IMR-90 (cell line): ENCODE measurements around the gene RND3. TPM values are rescaled to one million over a fixed set of nuclear protein-coding genes. Genes with fewer than 3 reads are reported as not detected.

Experiments used
- ATAC-seq: fragments of 200-7000 bp; cut with Tn5 transposase; 2 replicates; pipeline ENCODE4 v1.9.1; 2020; ENCODE audit warnings: low read depth, mild to moderate bottlenecking, moderate library complexity
- BruUV-seq: library from RNA; stranded (reverse); fragments of 400-500 nt; replicated peaks from 2 replicates; lab custom pipeline; 2021; lab: Mats Ljungman, UMichigan
- CTCF ChIA-PET: fragments of 300-600 bp; formaldehyde crosslinking; extraction: SDS; loops from one replicate; lab custom pipeline; 2021; ENCODE audit warnings: antibody characterized with exemption; lab: Yijun Ruan, JAX
- POLR2A ChIA-PET: fragments of 300-600 bp; sonication (Branson Sonifier 250); formaldehyde crosslinking; loops from one replicate; lab custom pipeline; 2022; ENCODE audit warnings: antibody characterized with exemption; ENCODE audit not compliant: unreplicated experiment; lab: Charles Lee
- DNase-seq: peaks from one replicate; pipeline ENCODE4 v3.0.0; 2013
- H2AFZ ChIP-seq: replicated peaks from 2 replicates; pipeline ENCODE3; 2013; ENCODE audit warnings: low read length, mild to moderate bottlenecking; ENCODE audit not compliant: poor library complexity
- H2AK5ac ChIP-seq: 2 replicates; pipeline ENCODE4 v1.6.1; 2013; ENCODE audit warnings: low read depth, low read length, inconsistent platforms
- H2AK9ac ChIP-seq: replicated peaks from 2 replicates; pipeline ENCODE3; 2013; ENCODE audit warnings: mild to moderate bottlenecking, low read depth, low read length, moderate library complexity; ENCODE audit not compliant: poor library complexity
- H2BK120ac ChIP-seq: 2 replicates; pipeline ENCODE4 v1.6.1; 2013; ENCODE audit warnings: low read depth, low read length, inconsistent platforms
- H2BK15ac ChIP-seq: 3 replicates; pipeline ENCODE4 v1.6.1; 2013; ENCODE audit warnings: low read depth, low read length, inconsistent platforms
- H2BK20ac ChIP-seq: 2 replicates; pipeline ENCODE4 v1.6.1; 2013; ENCODE audit warnings: low read depth, mild to moderate bottlenecking, inconsistent platforms, low read length, moderate library complexity
- H2BK5ac ChIP-seq: 2 replicates; pipeline ENCODE4 v1.6.1; 2013; ENCODE audit warnings: mild to moderate bottlenecking, low read depth, low read length, inconsistent platforms; ENCODE audit not compliant: poor library complexity, severe bottlenecking
- H3K14ac ChIP-seq: replicated peaks from 2 replicates; pipeline ENCODE4 v1.6.1; 2013; ENCODE audit warnings: low read depth, low read length, inconsistent platforms
- H3K18ac ChIP-seq: 2 replicates; pipeline ENCODE4 v1.6.1; 2013; ENCODE audit warnings: low read depth, low read length, control low read depth
- H3K23ac ChIP-seq: 2 replicates; pipeline ENCODE4 v1.6.1; 2013; ENCODE audit warnings: low read depth, low read length, inconsistent platforms
- H3K27ac ChIP-seq: 2 replicates; pipeline ENCODE4 v1.5.1; 2013; ENCODE audit warnings: mild to moderate bottlenecking, control low read depth, low read length; ENCODE audit not compliant: insufficient read depth
- H3K27me3 ChIP-seq: 2 replicates; pipeline ENCODE4 v1.6.1; 2013; ENCODE audit warnings: low read length; ENCODE audit not compliant: control insufficient read depth, insufficient read depth
- H3K36me3 ChIP-seq: 2 replicates; pipeline ENCODE4 v1.6.1; 2013; ENCODE audit warnings: low read length, mixed read lengths; ENCODE audit not compliant: control insufficient read depth, insufficient read depth
- H3K4ac ChIP-seq: 2 replicates; pipeline ENCODE4 v1.6.1; 2013; ENCODE audit warnings: low read depth, low read length, inconsistent platforms
- H3K4me1 ChIP-seq: 2 replicates; pipeline ENCODE4 v1.6.1; 2013; ENCODE audit warnings: low read length, mixed read lengths; ENCODE audit not compliant: control insufficient read depth, insufficient read depth
- H3K4me2 ChIP-seq: 2 replicates; pipeline ENCODE4 v1.6.1; 2013; ENCODE audit warnings: low read depth, mild to moderate bottlenecking, control low read depth, low read length, moderate library complexity
- H3K4me3 ChIP-seq: 2 replicates; pipeline ENCODE4 v1.5.1; 2013; ENCODE audit warnings: low read depth, mild to moderate bottlenecking, control low read depth, low read length, moderate library complexity; ENCODE audit not compliant: insufficient read depth
- H3K56ac ChIP-seq: 2 replicates; pipeline ENCODE4 v1.6.1; 2013; ENCODE audit warnings: low read length, inconsistent platforms; ENCODE audit not compliant: insufficient read depth; ENCODE audit errors: extremely low read depth
- H3K79me1 ChIP-seq, 2 experiments: 2 replicates each; pipeline ENCODE4 v1.6.1; 2013; ENCODE audit warnings: low read length in 2 of 2, inconsistent platforms in 1 of 2, low read depth in 1 of 2
- H3K9ac ChIP-seq: 2 replicates; pipeline ENCODE4 v1.6.1; 2013; ENCODE audit warnings: low read depth, low read length, control low read depth
- H3K9me1 ChIP-seq: 2 replicates; pipeline ENCODE4 v1.6.1; 2013; ENCODE audit warnings: low read length, inconsistent platforms; ENCODE audit not compliant: insufficient read depth
- H3K9me3 ChIP-seq: 2 replicates; pipeline ENCODE4 v1.6.1; 2013; ENCODE audit warnings: low read length; ENCODE audit not compliant: control insufficient read depth, insufficient read depth
- H4K20me1 ChIP-seq: 2 replicates; pipeline ENCODE4 v1.6.1; 2013; ENCODE audit warnings: low read length, inconsistent platforms; ENCODE audit not compliant: insufficient read depth
- H4K5ac ChIP-seq: 2 replicates; pipeline ENCODE4 v1.6.1; 2013; ENCODE audit warnings: mild to moderate bottlenecking, low read depth, low read length, control low read depth
- H4K8ac ChIP-seq, 2 experiments: 2 replicates each; pipeline ENCODE4 v1.6.1; 2013; ENCODE audit warnings: low read depth in 2 of 2, low read length in 2 of 2, control low read depth in 1 of 2, inconsistent platforms in 1 of 2
- H4K91ac ChIP-seq: 2 replicates; pipeline ENCODE4 v1.6.1; 2013; ENCODE audit warnings: low read depth, low read length, inconsistent platforms; ENCODE audit not compliant: insufficient read depth
- BHLHE40 ChIP-seq: fragments of 150-350 bp; IDR thresholded peaks from 2 replicates; pipeline ENCODE4 v1.6.1; 2016; ENCODE audit warnings: mild to moderate bottlenecking, low read depth, low read length
- CEBPB ChIP-seq: IDR thresholded peaks from 2 replicates; pipeline ENCODE4 v1.6.1; 2012; ENCODE audit warnings: low read depth, low read length, improper control_type of control experiment
- MXI1 ChIP-seq: IDR thresholded peaks from 2 replicates; pipeline ENCODE4 v1.6.1; 2012; ENCODE audit warnings: low read depth, mild to moderate bottlenecking, low read length, moderate library complexity, borderline replicate concordance
- WGBS, 2 experiments: methylation state at CpG; one replicate each; pipeline versions ENCODE4 v1.1.5 to v1.1.7; 2013; ENCODE audit warnings: missing lambda C conversion rate in 2 of 2; ENCODE audit not compliant: insufficient read length in 1 of 2; ENCODE audit errors: extremely low coverage in 2 of 2; 5-methylcytosine and 5-hydroxymethylcytosine counted together
- dilution Hi-C: fragments of 300-500 bp; cut with HindIII; formaldehyde crosslinking; loops from one replicate; pipeline ENCODE4 v1.14.3; 2018; ENCODE audit warnings: low sequenced_read_pairs; ENCODE audit not compliant: unreplicated experiment
- in situ Hi-C: fragments of 300-500 bp; cut with MboI; formaldehyde crosslinking; loops from 3 replicates; pipeline ENCODE4 v1.14.3; 2019; ENCODE audit warnings: low sequenced_read_pairs, inconsistent platforms, mixed read lengths
- intact Hi-C: fragments of 100-400 bp; cut with micrococcal nuclease; formaldehyde crosslinking; loops from 2 replicates; pipeline ENCODE4 v1.10.0; 2022
- polyA plus RNA-seq, 3 experiments: library from polyadenylated mRNA; depleted of rRNA; stranded (reverse); fragments of >200 nt; gene quantifications; 2 replicates each; pipeline ENCODE4 v1.2.3, GENCODE V29; 2012; ENCODE audit warnings: low replicate concordance in 1 of 3
- total RNA-seq: library from RNA; depleted of rRNA; stranded (reverse); fragments of >200 nt; gene quantifications from 2 replicates; pipeline ENCODE4 v1.2.3, GENCODE V29; 2012

RND3 gene
- total and polyA plus RNA-seq, 2 of the 4 experiments (the other 2 are of a cell fraction) = 111 to 449 TPM

DNA sequence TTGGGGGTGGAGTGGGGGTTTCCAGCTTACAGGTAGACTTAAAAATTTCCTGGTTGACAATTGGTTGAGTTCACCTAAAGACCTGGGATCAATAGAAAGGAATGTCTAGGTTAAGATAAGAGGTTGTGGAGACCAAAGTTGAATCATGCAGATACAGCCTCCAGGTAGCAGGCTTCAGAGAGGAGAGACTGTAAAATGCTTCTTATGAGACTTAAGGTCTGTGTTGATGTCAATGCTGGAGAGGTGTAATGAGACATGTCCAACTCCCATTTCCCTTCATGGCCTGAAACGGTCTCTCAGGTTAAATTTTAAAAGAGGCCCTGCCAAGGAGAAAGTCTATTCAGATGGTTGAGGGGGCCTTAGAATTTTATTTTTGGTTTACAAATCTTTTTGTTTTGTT is 38.5 kb upstream of the RND3 start:
- ATAC-seq (no peak), DNase-seq (no peak)
- no TSS peak for BruUV-seq
- Histone ChIP-seq H3K18ac (peak overlapping the region; percentile 90; the same call in 1 of the 2 replicates), H2AK9ac (no peak overlapping the region), H2AK5ac (peak overlapping the region; percentile 88), H3K79me1 (peaks cover 13 to 27% of the 10 kb centered on the region in 2 experiments), H3K4me1 (peaks cover 16% of the 10 kb centered on the region), H3K4ac (peak overlapping the region; percentile 94), H3K27me3 (no peaks in the 10 kb centered on the region), H4K91ac (no peak overlapping the region), H2BK120ac (peak overlapping the region; percentile 97), H4K5ac (peak overlapping the region; percentile 70), H2BK20ac (peak overlapping the region; percentile 90), H4K20me1 (no peaks in the 10 kb centered on the region), H3K36me3 (no peaks in the 10 kb centered on the region), H3K56ac (peak overlapping the region; percentile 36), H2BK15ac (peak overlapping the region; percentile 96), H3K9me3 (no peaks in the 10 kb centered on the region), H2BK5ac (peak overlapping the region; percentile 83), H3K14ac (peak overlapping the region; percentile 91), H4K8ac (peak overlapping the region; percentile 51 to 65; a peak in 3 of 4 replicates), H3K4me3 (no peak overlapping the region), H3K9ac (no peak overlapping the region), H2AFZ (no peak overlapping the region), H3K27ac (no peak overlapping the region; the same call in 1 of the 2 replicates), H3K23ac (peak overlapping the region; percentile 70; the same call in 1 of the 2 replicates), H3K4me2 (no peak overlapping the region), H3K9me1 (peaks cover 14% of the 10 kb centered on the region)
- intact Hi-C loops = no loop called here
- in situ Hi-C loops = loop anchor here (5.0 kb wide), 1 partner anchor 39 kb away; the partner anchor contains the start of gene RND3
- WGBS, 2 experiments = no CpG with 5 or more reads among the region's 1 CpG
- TF ChIP-seq CEBPB (no peak), BHLHE40 (no peak), MXI1 (no peak)
- ChIA-PET POLR2A (no interaction called here), CTCF (interaction anchor here (1.4 kb wide), 1 partner anchor 14 kb away, joined by 3 read pairs; no protein-coding TSS in a partner anchor)
- dilution Hi-C loops = no loop called here
